Erythroblast (primary cell): ENCODE results near the gene PCDHGA10.
"Not testable (repeated sequence)": the region's sequence is repeated elsewhere in the genome, so short reads cannot be mapped to it uniquely, and the experiment has no call there.

Experiments used
- DNase-seq, 2 experiments: peaks; one replicate each; lab custom pipeline; 2025; lab: John Stamatoyannopoulos, UW
- GATA1 ChIP-seq: IDR thresholded peaks from 2 replicates; pipeline ENCODE4 v1.6.1; 2011; ENCODE audit warnings: low read depth, mild to moderate bottlenecking, control low read depth, low read length, moderate library complexity
- POLR2A ChIP-seq: IDR thresholded peaks from 2 replicates; pipeline ENCODE4 v1.6.1; 2011; ENCODE audit warnings: mild to moderate bottlenecking, low read length

PCDHGA10 gene

DNA sequence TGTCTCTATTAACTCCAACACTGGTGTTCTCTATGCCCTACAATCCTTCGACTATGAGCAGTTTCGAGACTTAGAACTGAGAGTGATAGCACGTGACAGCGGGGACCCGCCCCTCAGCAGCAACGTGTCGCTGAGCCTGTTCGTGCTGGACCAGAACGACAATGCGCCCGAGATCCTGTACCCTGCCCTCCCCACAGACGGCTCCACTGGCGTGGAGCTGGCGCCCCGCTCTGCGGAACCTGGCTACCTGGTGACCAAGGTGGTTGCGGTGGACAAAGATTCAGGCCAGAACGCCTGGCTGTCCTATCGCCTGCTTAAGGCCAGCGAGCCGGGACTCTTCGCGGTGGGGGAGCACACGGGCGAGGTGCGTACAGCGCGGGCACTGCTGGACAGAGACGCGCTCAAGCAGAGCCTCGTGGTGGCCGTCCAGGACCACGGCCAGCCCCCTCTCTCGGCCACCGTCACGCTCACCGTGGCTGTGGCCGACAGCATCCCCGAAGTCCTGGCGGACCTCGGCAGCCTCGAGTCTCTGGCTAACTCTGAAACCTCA lies 10.0 kb downstream of the PCDHGA10 start:
- TF ChIP-seq GATA1 = no peak
- no peak for TF ChIP-seq POLR2A
- DNase-seq = no peak

DNA sequence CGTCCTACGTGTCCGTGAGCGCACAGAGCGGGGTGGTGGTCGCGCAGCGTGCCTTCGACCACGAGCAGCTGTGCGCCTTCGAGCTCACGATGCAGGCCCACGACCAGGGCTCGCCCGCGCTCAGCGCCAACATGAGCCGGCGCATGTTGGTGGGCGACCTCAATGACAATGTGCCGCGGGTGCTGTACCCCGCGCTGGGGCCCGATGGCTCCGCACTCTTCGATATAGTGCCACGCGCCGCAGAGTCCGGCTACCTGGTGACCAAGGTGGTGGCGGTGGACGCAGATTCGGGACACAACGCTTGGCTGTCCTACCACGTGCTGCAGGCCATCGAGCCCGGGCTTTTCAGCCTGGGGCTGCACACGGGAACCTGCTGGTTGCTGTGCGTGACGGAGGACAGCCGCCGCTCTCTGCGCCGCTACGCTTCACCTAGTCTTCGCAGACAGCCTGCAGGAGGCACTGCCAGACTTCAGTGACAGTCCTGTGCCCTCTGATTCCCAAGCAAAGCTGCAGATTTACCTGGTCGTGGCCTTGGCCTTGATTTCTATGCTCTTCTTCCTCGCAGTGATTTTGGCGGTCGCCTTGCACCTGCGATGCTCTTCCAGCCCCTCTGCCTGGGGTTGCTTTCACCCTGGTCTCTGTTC lies 15.1 kb downstream of the PCDHGA10 start:
- no peak for TF ChIP-seq GATA1
- TF ChIP-seq POLR2A = no peak
- no peak for DNase-seq

DNA sequence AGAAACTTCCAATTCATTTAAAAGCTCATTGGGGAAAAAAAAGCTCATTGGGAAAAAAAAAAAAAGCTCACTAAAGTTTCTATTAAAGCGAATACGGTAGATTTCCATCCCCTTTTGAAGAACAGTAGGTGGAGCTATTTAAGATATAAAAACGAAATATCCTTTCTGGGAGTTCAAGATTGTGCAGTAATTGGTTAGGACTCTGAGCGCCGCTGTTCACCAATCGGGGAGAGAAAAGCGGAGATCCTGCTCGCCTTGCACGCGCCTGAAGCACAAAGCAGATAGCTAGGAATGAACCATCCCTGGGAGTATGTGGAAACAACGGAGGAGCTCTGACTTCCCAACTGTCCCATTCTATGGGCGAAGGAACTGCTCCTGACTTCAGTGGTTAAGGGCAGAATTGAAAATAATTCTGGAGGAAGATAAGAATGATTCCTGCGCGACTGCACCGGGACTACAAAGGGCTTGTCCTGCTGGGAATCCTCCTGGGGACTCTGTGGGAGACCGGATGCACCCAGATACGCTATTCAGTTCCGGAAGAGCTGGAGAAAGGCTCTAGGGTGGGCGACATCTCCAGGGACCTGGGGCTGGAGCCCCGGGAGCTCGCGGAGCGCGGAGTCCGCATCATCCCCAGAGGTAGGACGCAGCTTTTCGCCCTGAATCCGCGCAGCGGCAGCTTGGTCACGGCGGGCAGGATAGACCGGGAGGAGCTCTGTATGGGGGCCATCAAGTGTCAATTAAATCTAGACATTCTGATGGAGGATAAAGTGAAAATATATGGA lies 17.7 kb downstream of the PCDHGA10 start, which contains the start of gene PCDHGA12:
Gene PCDHGA12, plus strand, starts transcription at position 176 of the 782 bp plus-strand sequence. Its CDS starts 253 bp downstream, at position 429.
- DNase-seq = peak; percentile 8 to 19
- TF ChIP-seq POLR2A (no peak), GATA1 (no peak)

DNA sequence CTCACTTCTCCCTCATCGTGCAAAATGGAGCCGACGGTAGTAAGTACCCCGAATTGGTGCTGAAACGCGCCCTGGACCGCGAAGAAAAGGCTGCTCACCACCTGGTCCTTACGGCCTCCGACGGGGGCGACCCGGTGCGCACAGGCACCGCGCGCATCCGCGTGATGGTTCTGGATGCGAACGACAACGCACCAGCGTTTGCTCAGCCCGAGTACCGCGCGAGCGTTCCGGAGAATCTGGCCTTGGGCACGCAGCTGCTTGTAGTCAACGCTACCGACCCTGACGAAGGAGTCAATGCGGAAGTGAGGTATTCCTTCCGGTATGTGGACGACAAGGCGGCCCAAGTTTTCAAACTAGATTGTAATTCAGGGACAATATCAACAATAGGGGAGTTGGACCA lies 18.5 kb downstream of the PCDHGA10 start:
- no peak for DNase-seq
- TF ChIP-seq POLR2A (no peak), GATA1 (no peak)

DNA sequence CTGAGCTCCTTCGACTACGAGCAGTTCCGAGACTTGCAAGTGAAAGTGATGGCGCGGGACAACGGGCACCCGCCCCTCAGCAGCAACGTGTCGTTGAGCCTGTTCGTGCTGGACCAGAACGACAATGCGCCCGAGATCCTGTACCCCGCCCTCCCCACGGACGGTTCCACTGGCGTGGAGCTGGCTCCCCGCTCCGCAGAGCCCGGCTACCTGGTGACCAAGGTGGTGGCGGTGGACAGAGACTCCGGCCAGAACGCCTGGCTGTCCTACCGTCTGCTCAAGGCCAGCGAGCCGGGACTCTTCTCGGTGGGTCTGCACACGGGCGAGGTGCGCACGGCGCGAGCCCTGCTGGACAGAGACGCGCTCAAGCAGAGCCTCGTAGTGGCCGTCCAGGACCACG lies 19.5 kb downstream of the PCDHGA10 start:
- DNase-seq = not testable (repeated sequence)

DNA sequence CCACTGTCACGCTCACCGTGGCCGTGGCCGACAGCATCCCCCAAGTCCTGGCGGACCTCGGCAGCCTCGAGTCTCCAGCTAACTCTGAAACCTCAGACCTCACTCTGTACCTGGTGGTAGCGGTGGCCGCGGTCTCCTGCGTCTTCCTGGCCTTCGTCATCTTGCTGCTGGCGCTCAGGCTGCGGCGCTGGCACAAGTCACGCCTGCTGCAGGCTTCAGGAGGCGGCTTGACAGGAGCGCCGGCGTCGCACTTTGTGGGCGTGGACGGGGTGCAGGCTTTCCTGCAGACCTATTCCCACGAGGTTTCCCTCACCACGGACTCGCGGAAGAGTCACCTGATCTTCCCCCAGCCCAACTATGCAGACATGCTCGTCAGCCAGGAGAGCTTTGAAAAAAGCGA lies 19.9 kb downstream of the PCDHGA10 start:
- not testable (repeated sequence) for DNase-seq

DNA sequence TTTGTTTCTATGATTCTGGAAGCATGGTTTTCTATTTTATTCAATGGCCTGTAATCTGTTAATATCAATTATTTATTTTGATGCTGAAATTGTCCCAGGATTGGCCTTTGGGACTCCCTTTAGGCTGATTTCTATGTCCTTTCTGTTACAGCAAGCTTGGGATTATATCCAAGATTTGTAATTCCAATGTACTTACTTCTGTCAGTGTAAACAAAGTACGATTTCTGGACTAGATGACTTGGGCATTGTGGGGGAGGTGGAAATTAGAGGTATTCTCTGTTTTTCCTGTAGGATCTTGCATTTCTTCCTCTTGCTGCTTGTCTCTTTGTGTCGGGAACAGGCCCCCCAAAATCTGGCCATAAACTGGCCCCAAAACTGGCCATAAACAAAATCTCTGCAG lies 21.2 kb downstream of the PCDHGA10 start:
- no peak for DNase-seq

DNA sequence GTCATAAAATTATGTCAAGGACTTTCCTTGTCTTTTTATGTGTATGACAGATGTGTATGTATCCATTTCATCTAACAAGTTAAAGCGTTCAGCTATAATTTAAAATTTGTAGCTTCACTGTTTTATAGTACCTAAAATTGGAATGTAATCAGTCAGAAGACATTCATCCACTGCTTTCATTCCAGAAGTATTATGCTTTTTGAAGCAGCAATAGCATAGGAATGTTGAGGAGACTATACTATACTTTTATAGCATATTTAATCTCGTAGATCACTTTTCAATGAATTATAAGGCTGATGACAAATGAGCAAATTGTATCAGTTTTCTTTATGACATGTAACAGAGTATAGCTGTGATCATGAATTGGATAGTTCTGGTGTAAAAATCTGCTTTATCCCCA lies 24.4 kb downstream of the PCDHGA10 start:
- no peak for TF ChIP-seq GATA1
- no peak for TF ChIP-seq POLR2A
- no peak for DNase-seq

More for the DNA sequence above, 21.2 kb downstream of the PCDHGA10 start:
- TF ChIP-seq POLR2A (no peak), GATA1 (no peak)

DNA sequence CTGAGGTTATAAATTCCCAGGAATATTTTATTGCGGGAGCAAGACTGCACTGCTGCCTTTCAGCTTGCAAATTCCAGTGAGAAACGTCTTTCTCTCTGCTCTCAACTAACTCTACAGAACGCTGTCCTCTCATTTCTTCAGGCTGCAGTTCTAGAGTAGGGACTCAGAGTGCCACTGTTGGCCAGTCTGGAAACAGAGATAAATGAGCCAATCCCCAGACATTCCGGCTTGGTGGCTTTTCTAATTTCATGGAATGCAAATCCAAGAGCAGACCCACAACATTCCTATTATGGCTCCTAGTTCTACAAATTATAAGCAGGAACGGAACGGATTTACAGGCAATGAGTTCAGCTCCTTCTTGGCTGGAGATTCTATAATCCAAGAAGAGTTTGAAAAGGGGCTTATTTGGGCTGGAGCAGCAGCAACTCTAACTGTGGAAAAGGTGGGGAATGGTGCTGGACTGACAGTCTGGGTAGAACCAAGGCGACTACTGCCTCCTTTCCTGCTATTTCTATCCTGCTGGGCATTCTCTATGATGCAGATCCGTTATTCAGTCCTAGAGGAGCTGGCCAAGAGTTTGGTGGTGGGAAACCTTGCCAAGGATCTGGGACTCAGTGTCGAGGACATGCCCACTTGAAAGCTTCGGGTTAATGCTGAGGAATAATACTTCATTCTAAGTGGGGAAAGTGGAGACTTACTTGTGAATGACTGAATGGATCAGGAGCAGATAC lies 26.8 kb downstream of the PCDHGA10 start:
- TF ChIP-seq GATA1 = no peak
- no peak for TF ChIP-seq POLR2A
- no peak for DNase-seq

DNA sequence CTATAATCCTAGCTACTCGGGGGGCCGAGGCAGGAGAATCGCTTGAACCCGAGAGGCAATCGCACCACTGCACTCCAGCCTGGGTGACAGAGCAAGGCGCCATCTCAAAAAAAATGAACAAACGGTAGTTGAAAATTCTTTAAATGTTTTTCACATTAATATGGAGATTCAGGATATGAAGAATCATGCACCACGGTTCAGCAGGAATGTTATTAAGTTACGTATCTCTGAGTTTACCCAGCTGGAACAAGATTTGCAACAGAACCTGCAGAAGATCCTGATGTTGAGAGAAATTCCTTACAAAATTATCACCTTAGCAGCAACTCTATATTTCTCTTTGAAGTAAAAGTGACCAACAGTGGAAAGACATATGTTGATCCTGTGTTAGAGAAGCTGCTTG lies 27.6 kb downstream of the PCDHGA10 start:
- TF ChIP-seq GATA1 = no peak
- TF ChIP-seq POLR2A = no peak
- no peak for DNase-seq

DNA sequence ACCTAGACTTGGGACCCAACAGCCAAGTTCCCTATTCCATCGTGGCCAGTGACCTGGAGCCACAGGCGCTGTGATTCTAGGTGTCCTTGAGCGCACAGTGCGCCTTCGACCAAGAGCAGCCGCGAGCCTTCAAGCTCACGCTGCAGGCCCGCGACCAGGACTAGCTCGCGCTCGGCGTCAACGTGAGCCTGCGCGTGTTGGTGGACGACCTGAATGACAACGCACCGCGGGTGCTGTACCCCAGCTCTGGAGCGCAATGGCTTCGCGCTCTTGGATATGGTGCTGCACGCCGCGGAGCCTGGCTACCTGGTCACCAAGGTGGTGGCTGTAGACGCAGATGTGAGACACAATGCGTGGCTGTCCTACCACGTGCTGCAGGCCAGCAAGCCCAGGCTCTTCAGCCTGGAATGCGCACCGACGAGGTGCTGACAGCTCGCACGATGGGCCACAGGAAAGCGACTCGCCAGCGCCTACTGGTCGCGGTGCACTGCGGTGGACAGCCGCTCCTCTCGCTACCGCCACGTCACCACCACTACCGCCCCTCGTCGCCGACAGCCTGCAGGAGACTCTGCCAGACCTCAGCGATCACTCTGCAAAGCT lies 28.9 kb downstream of the PCDHGA10 start:
- TF ChIP-seq POLR2A (no peak), GATA1 (no peak)
- no peak for DNase-seq

DNA sequence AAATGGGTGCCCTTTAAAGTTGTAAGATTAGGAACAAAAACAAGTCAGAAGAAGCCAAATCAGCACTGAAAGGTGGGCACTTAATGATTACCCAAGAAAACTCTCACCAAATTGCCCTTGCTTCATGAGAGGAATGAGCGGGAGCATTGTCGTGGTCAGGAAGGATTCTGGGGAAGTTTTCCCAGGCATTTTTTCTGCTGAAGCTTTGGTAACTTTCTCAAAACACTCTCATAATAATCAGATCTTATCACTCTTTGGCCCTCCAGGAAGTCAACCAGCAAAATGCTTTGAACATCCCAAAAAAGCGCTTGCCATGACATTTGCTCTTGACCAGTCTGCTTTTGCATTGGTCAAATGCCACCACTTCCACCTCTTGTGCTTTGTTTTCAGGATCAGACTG lies 52.6 kb downstream of the PCDHGA10 start:
- TF ChIP-seq GATA1 (no peak), POLR2A (no peak)

More for the DNA sequence above, 52.6 kb downstream of the PCDHGA10 start:
- DNase-seq = no peak
